Breast epithelium (tissue), 4 donors: ENCODE data around the gene JKAMP. TPM values are rescaled to one million over a fixed set of nuclear protein-coding genes. Genes with fewer than 3 reads are reported as not detected.

Source experiments
- DNase-seq, 2 donors: peaks; one replicate each; pipeline ENCODE4 v3.0.0-alpha.2; 2019; ENCODE audit warnings: low spot score in 2 of 2
- H3K27ac ChIP-seq, 2 donors: fragments of 200-600 bp; sonication (generic) in 1 of 2; one replicate each; pipeline ENCODE4 v1.5.1; 2016 to 2019; ENCODE audit warnings: mild to moderate bottlenecking in 1 of 2
- H3K27me3 ChIP-seq, 2 donors: fragments of 200-600 bp; sonication (generic) in 1 of 2; one replicate each; pipeline versions ENCODE4 v1.5.1 to v1.6.0; 2017 to 2019; ENCODE audit warnings: control low read depth in 1 of 2, mild to moderate bottlenecking in 1 of 2
- H3K36me3 ChIP-seq: fragments of 200-600 bp; one replicate; pipeline ENCODE4 v1.5.1; 2019
- H3K4me1 ChIP-seq, 2 donors: fragments of 200-600 bp; sonication (generic); one replicate each; pipeline ENCODE4 v1.5.1; 2016 to 2019; ENCODE audit warnings: control low read depth in 1 of 2
- H3K4me3 ChIP-seq, 3 donors: fragments of 200-600 bp; sonication (generic); 1 replicate in 2 of 3; 2 replicates in 1 of 3; pipeline ENCODE4 v1.5.1; 2016 to 2019; ENCODE audit warnings: mild to moderate bottlenecking in 3 of 3, moderate library complexity in 2 of 3
- H3K9me3 ChIP-seq, 2 donors: fragments of 200-600 bp; sonication (generic) in 1 of 2; one replicate each; pipeline ENCODE4 v1.5.1; 2016 to 2019; ENCODE audit warnings: control low read depth in 1 of 2
- CTCF ChIP-seq, 3 donors: fragments of 450-650 bp; IDR thresholded peaks; one replicate each; pipeline ENCODE4 v1.5.1; 2016 to 2017; ENCODE audit warnings: antibody characterized with exemption in 3 of 3, mild to moderate bottlenecking in 3 of 3, moderate library complexity in 3 of 3
- POLR2A ChIP-seq: fragments of 450-650 bp; IDR thresholded peaks from one replicate; pipeline ENCODE4 v1.6.1; 2016; ENCODE audit warnings: antibody characterized with exemption, mild to moderate bottlenecking, moderate library complexity
- POLR2AphosphoS5 ChIP-seq, 3 donors: sonication (generic); formaldehyde crosslinking; IDR thresholded peaks; one replicate each; pipeline ENCODE4 v1.6.1; 2017; ENCODE audit warnings: antibody characterized with exemption in 3 of 3
- intact Hi-C: fragments of 100-400 bp; cut with DNase I; formaldehyde crosslinking; loops from one replicate; pipeline ENCODE4 v1.15.1; 2023; ENCODE audit warnings: low total_unique reads
- total RNA-seq, 3 donors: library from RNA; depleted of rRNA; stranded (reverse); fragments of >200 nt; gene quantifications; one replicate each; pipeline ENCODE4 v1.1.0, GENCODE V29; 2016

JKAMP gene
- total RNA-seq, 3 donors from 2014 or later: 53.4 to 74.8 (median 64.8) TPM

- no peak for DNase-seq
- no peak for TF ChIP-seq CTCF (IDR thresholded peaks at IDR 0.05)
- TF ChIP-seq POLR2AphosphoS5 (IDR thresholded peaks at IDR 0.05): no peak
- no peak for TF ChIP-seq POLR2A
- no peak overlapping the region for H3K27ac ChIP-seq
- peaks cover 5% of the 10 kb centered on the region for H3K36me3 ChIP-seq
- H3K9me3 ChIP-seq: no peaks in the 10 kb centered on the region
- peaks cover 0 to 4% of the 10 kb centered on the region in 2 donors for H3K4me1 ChIP-seq
- intact Hi-C loops: loop anchor here (10.0 kb wide), 1 partner anchor 1236 kb away; no protein-coding TSS in a partner anchor
- no peaks in the 10 kb centered on the region for H3K27me3 ChIP-seq
- H3K4me3 ChIP-seq: no peak overlapping the region
These were observed 5.8 kb upstream of the JKAMP start for GRCh38 chr14:59478540-59478939.

- no peaks in the 10 kb centered on the region for H3K36me3 ChIP-seq
- peaks cover 0 to 4% of the 10 kb centered on the region in 2 donors for H3K4me1 ChIP-seq
- no peak for DNase-seq
- H3K4me3 ChIP-seq: no peak overlapping the region
- intact Hi-C loops: no loop called here
- TF ChIP-seq POLR2A: no peak
- TF ChIP-seq CTCF (IDR thresholded peaks at IDR 0.05): no peak
- no peak for TF ChIP-seq POLR2AphosphoS5 (IDR thresholded peaks at IDR 0.05)
- H3K27me3 ChIP-seq: no peaks in the 10 kb centered on the region
- H3K27ac ChIP-seq: no peak overlapping the region
- no peaks in the 10 kb centered on the region for H3K9me3 ChIP-seq
These were observed 4.2 kb upstream of the JKAMP start for GRCh38 chr14:59480166-59480565.

GRCh38 chr14:59481407-59481806 lies 2.9 kb upstream of the JKAMP start:
- peaks cover 4% of the 10 kb centered on the region in 2 donors for H3K4me1 ChIP-seq

GRCh38 chr14:59481871-59482540 lies 2.3 kb upstream of the JKAMP start:
- TF ChIP-seq CTCF (IDR thresholded peaks at IDR 0.05) (no peak), POLR2A (no peak), POLR2AphosphoS5 (IDR thresholded peaks at IDR 0.05) (no peak)
- DNase-seq: no peak
- Histone ChIP-seq H3K27me3 (no peaks in the 10 kb centered on the region), H3K4me3 (peak overlapping the region in 2 of 3 donors; percentile 89 to 95), H3K36me3 (no peaks in the 10 kb centered on the region), H3K4me1 (peaks cover 4% of the 10 kb centered on the region in 2 donors), H3K9me3 (no peaks in the 10 kb centered on the region), H3K27ac (peak overlapping the region; percentile 90 to 96)
- intact Hi-C loops: no loop called here

More at GRCh38 chr14:59481407-59481806, 2.9 kb upstream of the JKAMP start:
- Histone ChIP-seq H3K27ac (no peak overlapping the region), H3K36me3 (no peaks in the 10 kb centered on the region), H3K27me3 (no peaks in the 10 kb centered on the region), H3K4me3 (peak overlapping the region in 1 of 3 donors; percentile 89), H3K9me3 (no peaks in the 10 kb centered on the region)
- intact Hi-C loops: no loop called here
- DNase-seq: no peak
- TF ChIP-seq POLR2AphosphoS5 (IDR thresholded peaks at IDR 0.05): no peak
- TF ChIP-seq CTCF (IDR thresholded peaks at IDR 0.05): no peak
- no peak for TF ChIP-seq POLR2A

- peak overlapping the region; percentile 90 to 96 for H3K27ac ChIP-seq
- intact Hi-C loops: no loop called here
- H3K4me3 ChIP-seq: peak overlapping the region; percentile 70 to 95 (median 89)
- H3K4me1 ChIP-seq: peaks cover 4% of the 10 kb centered on the region in 2 donors
- H3K9me3 ChIP-seq: no peaks in the 10 kb centered on the region
- no peaks in the 10 kb centered on the region for H3K27me3 ChIP-seq
- H3K36me3 ChIP-seq: no peaks in the 10 kb centered on the region
- TF ChIP-seq CTCF (IDR thresholded peaks at IDR 0.05): no peak
- peak in 1 of 2 donors; percentile 18 for DNase-seq
These were observed 1.6 kb upstream of the JKAMP start for GRCh38 chr14:59482541-59483331.
